ENCODE measurements around the gene MAP7D3.
"Not testable (repeated sequence)": the region's sequence is repeated elsewhere in the genome, so short reads cannot be mapped to it uniquely, and the experiment has no call there.

MAP7D3 gene

GRCh38 chrX:136250191-136251040 lies 784 bp downstream of the MAP7D3 start:
- peak overlapping the region; percentile 62 to 76 for H3K4me3 ChIP-seq (ENCODE audit: low read length in 2 of 2)
- no peaks in the 10 kb centered on the region for H3K9me3 ChIP-seq (ENCODE audit: control insufficient read depth in 2 of 2, low read length in 2 of 2)
- no peaks in the 10 kb centered on the region for H3K36me3 ChIP-seq (ENCODE audit: control insufficient read depth in 2 of 2, insufficient read depth in 2 of 2, low read length in 2 of 2)
- peak overlapping the region; percentile 48 to 71 for H3K9ac ChIP-seq (ENCODE audit: low read length in 2 of 2)
- peak overlapping the region; percentile 41 for H3K27ac ChIP-seq (ENCODE audit: low read length)
- peaks cover 0 to 6% of the 10 kb centered on the region in 2 donors for H3K27me3 ChIP-seq (ENCODE audit: control insufficient read depth in 1 of 2, insufficient read depth in 2 of 2, low read length in 2 of 2)
- no peaks in the 10 kb centered on the region for H3K4me1 ChIP-seq (ENCODE audit: control insufficient read depth, insufficient read depth, low read length)

DNA sequence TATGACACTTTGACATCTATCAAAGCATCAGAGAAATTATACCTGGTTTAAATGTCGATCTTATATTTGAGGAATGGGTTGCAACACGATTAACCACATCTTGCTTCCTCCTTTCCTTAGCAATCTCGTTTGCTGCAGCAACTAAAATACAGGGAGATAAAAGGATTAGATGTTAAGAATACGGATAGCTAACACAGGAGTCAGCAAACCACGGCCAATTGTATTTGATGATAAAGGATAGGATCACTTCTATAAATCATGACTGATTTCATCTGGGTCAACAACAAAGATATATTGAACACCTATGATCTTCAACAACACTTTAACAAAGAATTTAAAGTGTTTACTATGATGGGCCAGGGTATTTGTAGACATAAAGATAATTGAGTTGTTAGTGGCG lies 5.0 kb downstream of the MAP7D3 start:
- H3K4me1 ChIP-seq (ENCODE audit: control insufficient read depth, insufficient read depth, low read length): no peaks in the 10 kb centered on the region

GRCh38 chrX:136237849-136238248 lies 13.4 kb downstream of the MAP7D3 start:
- H3K4me3 ChIP-seq (ENCODE audit: low read length in 2 of 2); H3K9ac ChIP-seq (ENCODE audit: low read length in 2 of 2); H3K9me3 ChIP-seq (ENCODE audit: control insufficient read depth in 2 of 2, low read length in 2 of 2); H3K27ac ChIP-seq (ENCODE audit: low read length); H3K4me1 ChIP-seq (ENCODE audit: control insufficient read depth, insufficient read depth, low read length); H3K27me3 ChIP-seq (ENCODE audit: control insufficient read depth in 1 of 2, insufficient read depth in 2 of 2, low read length in 2 of 2); H3K36me3 ChIP-seq (ENCODE audit: control insufficient read depth in 2 of 2, insufficient read depth in 2 of 2, low read length in 2 of 2): not testable (repeated sequence)

More for the DNA sequence above, 5.0 kb downstream of the MAP7D3 start:
- Histone ChIP-seq H3K36me3 (ENCODE audit: control insufficient read depth in 2 of 2, insufficient read depth in 2 of 2, low read length in 2 of 2) (peaks cover 6 to 11% of the 10 kb centered on the region in 2 donors), H3K27ac (ENCODE audit: low read length) (no peak overlapping the region), H3K9ac (ENCODE audit: low read length in 2 of 2) (no peak overlapping the region), H3K9me3 (ENCODE audit: control insufficient read depth in 2 of 2, low read length in 2 of 2) (no peaks in the 10 kb centered on the region), H3K4me3 (ENCODE audit: low read length in 2 of 2) (no peak overlapping the region), H3K27me3 (ENCODE audit: control insufficient read depth in 1 of 2, insufficient read depth in 2 of 2, low read length in 2 of 2) (peaks cover 0 to 3% of the 10 kb centered on the region in 2 donors)

GRCh38 chrX:136237074-136237473 lies 14.1 kb downstream of the MAP7D3 start:
- H3K9me3 ChIP-seq (ENCODE audit: control insufficient read depth in 2 of 2, low read length in 2 of 2): no peaks in the 10 kb centered on the region
- no peak overlapping the region for H3K9ac ChIP-seq (ENCODE audit: low read length in 2 of 2)
- no peaks in the 10 kb centered on the region for H3K27me3 ChIP-seq (ENCODE audit: control insufficient read depth in 1 of 2, insufficient read depth in 2 of 2, low read length in 2 of 2)
- no peak overlapping the region for H3K27ac ChIP-seq (ENCODE audit: low read length)
- H3K36me3 ChIP-seq (ENCODE audit: control insufficient read depth in 2 of 2, insufficient read depth in 2 of 2, low read length in 2 of 2): peaks cover 0 to 7% of the 10 kb centered on the region in 2 donors
- H3K4me1 ChIP-seq (ENCODE audit: control insufficient read depth, insufficient read depth, low read length): no peaks in the 10 kb centered on the region
- H3K4me3 ChIP-seq (ENCODE audit: low read length in 2 of 2): no peak overlapping the region

DNA sequence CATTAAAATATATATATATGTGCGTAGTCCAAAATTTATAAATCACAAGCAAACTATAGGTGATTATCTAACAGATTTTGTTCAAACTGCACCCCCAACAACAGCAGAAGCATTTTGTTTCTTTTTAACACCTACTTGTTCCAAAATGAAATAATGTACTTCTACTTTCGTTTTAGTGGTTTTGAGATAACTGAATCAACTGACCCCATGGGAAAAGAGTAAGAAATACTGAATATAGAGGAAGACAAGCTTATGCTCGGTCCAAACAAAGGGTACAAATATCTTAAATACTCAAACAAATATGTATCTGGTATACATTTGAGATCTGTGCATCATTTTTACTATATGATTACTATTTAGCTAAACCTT lies 22.4 kb downstream of the MAP7D3 start:
- Histone ChIP-seq H3K4me3 (ENCODE audit: low read length in 2 of 2) (no peak overlapping the region), H3K4me1 (ENCODE audit: control insufficient read depth, insufficient read depth, low read length) (no peaks in the 10 kb centered on the region), H3K27me3 (ENCODE audit: control insufficient read depth in 1 of 2, insufficient read depth in 2 of 2, low read length in 2 of 2) (peaks cover 0 to 5% of the 10 kb centered on the region in 2 donors), H3K27ac (ENCODE audit: low read length) (no peak overlapping the region), H3K9me3 (ENCODE audit: control insufficient read depth in 2 of 2, low read length in 2 of 2) (no peaks in the 10 kb centered on the region), H3K36me3 (ENCODE audit: control insufficient read depth in 2 of 2, insufficient read depth in 2 of 2, low read length in 2 of 2) (peaks cover 8 to 14% of the 10 kb centered on the region in 2 donors), H3K9ac (ENCODE audit: low read length in 2 of 2) (no peak overlapping the region)

DNA sequence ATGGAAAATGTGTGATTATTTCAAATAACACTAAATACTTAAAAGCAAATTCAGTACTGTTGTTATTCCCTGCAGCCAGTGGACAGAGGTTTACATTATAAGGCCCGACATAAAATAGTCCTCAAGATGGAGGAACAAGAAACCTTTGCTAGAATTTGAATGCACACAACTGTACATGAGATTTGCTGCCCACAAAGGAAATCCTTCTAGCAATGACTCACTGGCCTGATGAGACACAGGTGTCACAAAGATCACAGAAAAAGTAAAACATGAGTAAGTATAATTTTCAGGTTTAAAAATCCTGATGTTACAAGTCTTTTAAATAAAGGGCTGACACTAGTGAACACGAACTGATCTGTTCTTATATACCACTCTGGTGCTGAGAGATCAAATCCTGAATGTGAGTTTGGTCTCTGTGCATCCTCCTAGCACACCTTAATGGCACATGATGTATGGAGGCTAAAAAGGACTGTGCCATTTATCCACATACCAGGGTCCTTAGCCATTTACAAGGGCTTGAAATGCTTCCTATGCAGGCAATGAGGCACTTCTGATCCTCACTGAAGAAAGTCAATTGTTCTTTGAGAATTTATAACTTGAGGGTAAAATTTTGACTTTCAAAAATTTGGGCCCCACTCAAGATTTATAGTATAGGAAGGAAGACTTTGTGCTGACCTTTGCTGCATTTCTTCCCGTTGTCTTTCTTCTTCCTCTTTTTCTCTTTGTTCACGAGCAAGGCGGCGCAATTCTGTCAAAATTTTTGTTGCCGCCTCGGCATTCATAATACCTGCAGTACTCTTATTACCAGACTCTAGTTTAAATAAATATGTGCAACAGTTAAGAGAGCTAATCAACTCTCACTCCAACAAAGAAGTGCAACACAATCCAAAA lies 23.0 kb downstream of the MAP7D3 start:
- Histone ChIP-seq H3K9ac (ENCODE audit: low read length in 2 of 2) (no peak overlapping the region), H3K27me3 (ENCODE audit: control insufficient read depth in 1 of 2, insufficient read depth in 2 of 2, low read length in 2 of 2) (peaks cover 0 to 5% of the 10 kb centered on the region in 2 donors), H3K36me3 (ENCODE audit: control insufficient read depth in 2 of 2, insufficient read depth in 2 of 2, low read length in 2 of 2) (peaks cover 10 to 14% of the 10 kb centered on the region in 2 donors), H3K4me1 (ENCODE audit: control insufficient read depth, insufficient read depth, low read length) (no peaks in the 10 kb centered on the region), H3K4me3 (ENCODE audit: low read length in 2 of 2) (no peak overlapping the region), H3K27ac (ENCODE audit: low read length) (no peak overlapping the region), H3K9me3 (ENCODE audit: control insufficient read depth in 2 of 2, low read length in 2 of 2) (no peaks in the 10 kb centered on the region)

DNA sequence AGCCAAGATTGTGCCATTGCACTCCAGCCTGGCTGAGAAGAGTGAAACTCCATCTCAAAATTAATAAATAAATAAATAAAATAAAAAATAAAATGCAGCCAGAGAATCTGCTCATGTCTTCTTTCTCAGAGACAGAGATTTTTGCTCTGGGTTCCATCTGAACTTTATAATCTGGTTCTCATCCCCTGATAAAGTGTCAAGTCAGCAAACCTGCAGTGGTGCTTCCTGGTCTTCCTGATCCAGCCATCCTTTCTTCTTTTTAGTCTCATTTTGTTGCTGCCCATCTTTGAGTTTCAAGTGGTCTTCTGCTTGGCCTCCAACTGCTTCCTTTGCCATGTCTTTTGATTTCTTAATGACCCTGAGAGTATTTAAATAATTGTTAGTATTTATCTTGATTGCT lies 24.1 kb downstream of the MAP7D3 start:
- Histone ChIP-seq H3K36me3 (ENCODE audit: control insufficient read depth in 2 of 2, insufficient read depth in 2 of 2, low read length in 2 of 2) (peaks cover 15 to 18% of the 10 kb centered on the region in 2 donors), H3K27me3 (ENCODE audit: control insufficient read depth in 1 of 2, insufficient read depth in 2 of 2, low read length in 2 of 2) (peaks cover 0 to 5% of the 10 kb centered on the region in 2 donors), H3K4me3 (ENCODE audit: low read length in 2 of 2) (no peak overlapping the region), H3K27ac (ENCODE audit: low read length) (no peak overlapping the region), H3K9me3 (ENCODE audit: control insufficient read depth in 2 of 2, low read length in 2 of 2) (no peaks in the 10 kb centered on the region), H3K4me1 (ENCODE audit: control insufficient read depth, insufficient read depth, low read length) (no peaks in the 10 kb centered on the region), H3K9ac (ENCODE audit: low read length in 2 of 2) (no peak overlapping the region)

- no peaks in the 10 kb centered on the region for H3K27me3 ChIP-seq (ENCODE audit: control insufficient read depth in 1 of 2, insufficient read depth in 2 of 2, low read length in 2 of 2)
- no peaks in the 10 kb centered on the region for H3K4me1 ChIP-seq (ENCODE audit: control insufficient read depth, insufficient read depth, low read length)
- H3K27ac ChIP-seq (ENCODE audit: low read length): no peak overlapping the region
- H3K4me3 ChIP-seq (ENCODE audit: low read length in 2 of 2): no peak overlapping the region
- no peaks in the 10 kb centered on the region for H3K9me3 ChIP-seq (ENCODE audit: control insufficient read depth in 2 of 2, low read length in 2 of 2)
- H3K36me3 ChIP-seq (ENCODE audit: control insufficient read depth in 2 of 2, insufficient read depth in 2 of 2, low read length in 2 of 2): peaks cover 27 to 32% of the 10 kb centered on the region in 2 donors
- no peak overlapping the region for H3K9ac ChIP-seq (ENCODE audit: low read length in 2 of 2)
These were observed 29.2 kb downstream of the MAP7D3 start for GRCh38 chrX:136221851-136222513.

- no peaks in the 10 kb centered on the region for H3K27me3 ChIP-seq (ENCODE audit: control insufficient read depth in 1 of 2, insufficient read depth in 2 of 2, low read length in 2 of 2)
- H3K27ac ChIP-seq (ENCODE audit: low read length): no peak overlapping the region
- H3K4me3 ChIP-seq (ENCODE audit: low read length in 2 of 2): no peak overlapping the region
- H3K36me3 ChIP-seq (ENCODE audit: control insufficient read depth in 2 of 2, insufficient read depth in 2 of 2, low read length in 2 of 2): peaks cover 27 to 29% of the 10 kb centered on the region in 2 donors
- no peak overlapping the region for H3K9ac ChIP-seq (ENCODE audit: low read length in 2 of 2)
- no peaks in the 10 kb centered on the region for H3K4me1 ChIP-seq (ENCODE audit: control insufficient read depth, insufficient read depth, low read length)
- H3K9me3 ChIP-seq (ENCODE audit: control insufficient read depth in 2 of 2, low read length in 2 of 2): no peaks in the 10 kb centered on the region
These were observed 30.2 kb downstream of the MAP7D3 start for GRCh38 chrX:136220951-136221350.

- Histone ChIP-seq H3K27me3 (ENCODE audit: control insufficient read depth in 1 of 2, insufficient read depth in 2 of 2, low read length in 2 of 2) (peaks cover 0 to 2% of the 10 kb centered on the region in 2 donors), H3K36me3 (ENCODE audit: control insufficient read depth in 2 of 2, insufficient read depth in 2 of 2, low read length in 2 of 2) (peaks cover 24 to 28% of the 10 kb centered on the region in 2 donors), H3K27ac (ENCODE audit: low read length) (no peak overlapping the region), H3K4me3 (ENCODE audit: low read length in 2 of 2) (no peak overlapping the region), H3K9me3 (ENCODE audit: control insufficient read depth in 2 of 2, low read length in 2 of 2) (no peaks in the 10 kb centered on the region), H3K4me1 (ENCODE audit: control insufficient read depth, insufficient read depth, low read length) (no peaks in the 10 kb centered on the region), H3K9ac (ENCODE audit: low read length in 2 of 2) (no peak overlapping the region)
These were observed 30.7 kb downstream of the MAP7D3 start for GRCh38 chrX:136220540-136220939.

Data from stomach smooth muscle (tissue), 2 donors.